Measurements from ENCODE around the gene C16orf92.

The C16orf92 gene

GRCh38 chr16:29987371-29988085 is 35.5 kb upstream of the C16orf92 start:
- no peak overlapping the region for H3K9ac ChIP-seq (ENCODE audit: low read length)
- no peak overlapping the region for H3K4me2 ChIP-seq (ENCODE audit: low read depth, low read length, poor library complexity, severe bottlenecking)
- H3K4me3 ChIP-seq (ENCODE audit: insufficient read depth, low read length, poor library complexity, severe bottlenecking) = no peak overlapping the region
- H3F3A ChIP-seq (ENCODE audit: insufficient read depth) = no peaks in the 10 kb centered on the region
- no peaks in the 10 kb centered on the region for H3K9me2 ChIP-seq (replicated peaks; ENCODE audit: insufficient read depth, low read length)
- TF ChIP-seq EZH2phosphoT487 (conservative IDR thresholded peaks at IDR 0.05; ENCODE audit: low read length) = no peak
- no peak overlapping the region for H3K27ac ChIP-seq (ENCODE audit: low read depth, low read length)
- no peaks in the 10 kb centered on the region; the same call in 1 of the 2 replicates for H3K36me3 ChIP-seq (ENCODE audit: low read length)
- H3K9me3 ChIP-seq (ENCODE audit: insufficient read depth, low read length) = no peaks in the 10 kb centered on the region
- H4K20me1 ChIP-seq (ENCODE audit: low read depth, low read length) = no peaks in the 10 kb centered on the region
- no peaks in the 10 kb centered on the region for H3K27me3 ChIP-seq (ENCODE audit: low read length)
- H3K79me2 ChIP-seq (ENCODE audit: insufficient read depth, low read length) = no peaks in the 10 kb centered on the region
- H2AFZ ChIP-seq (ENCODE audit: low read depth, low read length, severe bottlenecking) = no peak overlapping the region

GRCh38 chr16:29988346-29989075 is 34.5 kb upstream of the C16orf92 start:
- Histone ChIP-seq H3K36me3 (ENCODE audit: low read length) (no peaks in the 10 kb centered on the region; the same call in 1 of the 2 replicates), H3K4me2 (ENCODE audit: low read depth, low read length, poor library complexity, severe bottlenecking) (no peak overlapping the region), H3K4me3 (ENCODE audit: insufficient read depth, low read length, poor library complexity, severe bottlenecking) (no peak overlapping the region), H3K9me2 (replicated peaks; ENCODE audit: insufficient read depth, low read length) (no peaks in the 10 kb centered on the region), H3F3A (ENCODE audit: insufficient read depth) (no peaks in the 10 kb centered on the region), H3K27ac (ENCODE audit: low read depth, low read length) (no peak overlapping the region), H3K9me3 (ENCODE audit: insufficient read depth, low read length) (no peaks in the 10 kb centered on the region), H4K20me1 (ENCODE audit: low read depth, low read length) (no peaks in the 10 kb centered on the region), H3K27me3 (ENCODE audit: low read length) (no peaks in the 10 kb centered on the region), H3K79me2 (ENCODE audit: insufficient read depth, low read length) (no peaks in the 10 kb centered on the region), H2AFZ (ENCODE audit: low read depth, low read length, severe bottlenecking) (no peak overlapping the region), H3K9ac (ENCODE audit: low read length) (no peak overlapping the region)
- TF ChIP-seq CTCF (IDR thresholded peaks at IDR 0.05; ENCODE audit: insufficient read depth, low read length, poor library complexity, severe bottlenecking) (no peak), EZH2phosphoT487 (conservative IDR thresholded peaks at IDR 0.05; ENCODE audit: low read length) (no peak)

- Histone ChIP-seq H3K36me3 (ENCODE audit: low read length) (no peaks in the 10 kb centered on the region; the same call in 1 of the 2 replicates), H3K9ac (ENCODE audit: low read length) (no peak overlapping the region)
Measured at GRCh38 chr16:29989111-29989858, 33.7 kb upstream of the C16orf92 start.

More at GRCh38 chr16:29989111-29989858, 33.7 kb upstream of the C16orf92 start:
- Histone ChIP-seq H3K9me2 (replicated peaks; ENCODE audit: insufficient read depth, low read length) (no peaks in the 10 kb centered on the region), H3K9me3 (ENCODE audit: insufficient read depth, low read length) (no peaks in the 10 kb centered on the region), H3K79me2 (ENCODE audit: insufficient read depth, low read length) (no peaks in the 10 kb centered on the region), H3K27ac (ENCODE audit: low read depth, low read length) (no peak overlapping the region), H3K4me3 (ENCODE audit: insufficient read depth, low read length, poor library complexity, severe bottlenecking) (no peak overlapping the region), H4K20me1 (ENCODE audit: low read depth, low read length) (no peaks in the 10 kb centered on the region), H2AFZ (ENCODE audit: low read depth, low read length, severe bottlenecking) (no peak overlapping the region), H3F3A (ENCODE audit: insufficient read depth) (no peaks in the 10 kb centered on the region), H3K4me2 (ENCODE audit: low read depth, low read length, poor library complexity, severe bottlenecking) (no peak overlapping the region), H3K27me3 (ENCODE audit: low read length) (no peaks in the 10 kb centered on the region)
- TF ChIP-seq EZH2phosphoT487 (conservative IDR thresholded peaks at IDR 0.05; ENCODE audit: low read length) (no peak), CTCF (IDR thresholded peaks at IDR 0.05; ENCODE audit: insufficient read depth, low read length, poor library complexity, severe bottlenecking) (no peak)
